GM21381 (cell line): ENCODE results near the gene PSMD3.

ENCODE experiments used
- ATAC-seq: cut with Tn5 transposase; IDR thresholded peaks from one replicate; pipeline ENCODE4 v1.9.1; 2021; ENCODE audit warnings: mild to moderate bottlenecking, moderate library complexity; ENCODE audit not compliant: unreplicated experiment

PSMD3 gene

DNA sequence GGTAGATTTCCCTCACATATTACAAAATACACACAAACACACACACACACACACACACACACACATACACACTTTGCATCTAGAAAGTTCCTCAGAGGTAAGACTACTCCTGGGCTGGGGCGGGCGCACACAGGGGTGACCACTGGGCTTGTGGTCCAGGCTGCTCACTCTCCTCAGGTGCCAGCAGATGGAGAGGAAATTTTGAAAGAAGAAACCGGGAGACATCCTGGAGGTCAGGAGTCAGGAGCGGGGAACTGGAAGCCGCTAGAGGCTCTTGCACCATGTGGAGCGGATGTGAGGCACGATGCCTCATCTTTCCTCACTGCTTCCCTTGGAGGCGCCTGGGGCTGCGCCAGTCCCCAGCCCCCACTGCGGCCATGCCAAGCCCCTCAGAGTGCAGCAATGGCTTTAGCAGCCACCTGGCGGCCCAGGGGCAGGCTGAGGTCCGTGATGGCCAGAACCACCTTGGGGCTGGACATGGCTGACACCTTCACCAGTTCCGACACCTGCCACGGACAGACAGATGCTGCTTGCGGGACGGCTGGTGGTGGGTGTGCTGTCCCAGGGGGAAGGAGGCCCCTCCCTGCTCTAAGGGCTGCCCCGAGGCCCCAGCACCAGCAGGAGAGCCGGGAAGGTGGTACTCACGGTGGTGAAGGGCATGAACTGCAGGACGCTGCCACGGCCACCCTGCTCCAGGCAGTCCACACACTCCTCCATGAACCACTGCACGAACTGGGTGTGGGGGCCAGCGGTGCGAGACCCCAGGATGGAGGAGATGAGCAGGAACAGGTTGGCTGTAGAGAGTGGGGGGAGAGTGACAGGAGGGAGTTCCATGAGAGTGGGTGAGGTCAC lies 38.8 kb downstream of the PSMD3 start:
- ATAC-seq, result no peak

DNA sequence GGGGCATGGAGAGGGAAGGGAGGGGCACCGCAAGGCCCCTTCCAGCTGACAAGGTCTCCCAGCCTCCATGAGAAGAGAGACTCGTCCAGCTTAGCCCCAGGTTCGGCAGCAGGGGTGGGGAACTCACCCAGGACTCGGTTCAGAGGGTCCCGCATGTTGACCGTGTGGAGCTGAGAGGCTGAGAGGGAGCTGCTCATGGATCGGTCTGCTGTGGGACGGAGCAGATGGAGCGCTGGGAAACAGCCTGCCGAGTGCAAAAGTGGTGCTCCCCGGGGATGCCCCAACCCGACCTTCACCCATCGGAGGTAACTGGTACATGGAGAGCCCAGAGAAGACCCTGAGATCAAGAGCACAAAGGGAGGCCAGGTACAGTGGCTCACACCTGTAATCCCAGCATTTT lies 39.5 kb downstream of the PSMD3 start:
- ATAC-seq, result no peak

DNA sequence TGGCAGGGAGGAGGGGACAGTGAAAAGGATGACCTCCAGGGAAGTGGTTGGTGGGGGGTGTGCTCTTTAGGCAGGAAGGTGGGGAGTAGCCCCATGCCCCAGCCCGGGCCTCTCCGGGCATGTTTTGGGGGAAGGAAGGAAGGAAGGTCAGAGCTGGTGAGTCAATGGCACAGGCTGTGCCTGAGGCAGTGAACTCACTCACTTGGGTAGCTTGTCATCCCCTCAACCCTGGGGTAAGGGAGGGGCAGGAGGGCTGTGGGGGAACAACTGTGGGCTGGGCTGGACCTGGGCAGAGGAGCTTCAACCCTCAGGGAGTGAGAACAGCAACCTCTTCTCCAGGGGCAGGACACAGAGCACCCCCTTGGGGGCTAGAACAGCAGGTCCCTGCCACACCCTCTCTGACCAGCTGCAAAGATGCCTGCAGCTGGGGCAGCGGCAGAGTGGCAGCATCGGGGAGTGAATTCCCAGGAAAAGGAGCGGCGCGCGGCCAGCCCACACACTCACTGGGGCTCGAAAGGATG lies 40.9 kb downstream of the PSMD3 start:
- ATAC-seq, result no peak

- no peak for ATAC-seq
Observed at GRCh38 chr17:40022497-40022896, 41.9 kb downstream of the PSMD3 start.

DNA sequence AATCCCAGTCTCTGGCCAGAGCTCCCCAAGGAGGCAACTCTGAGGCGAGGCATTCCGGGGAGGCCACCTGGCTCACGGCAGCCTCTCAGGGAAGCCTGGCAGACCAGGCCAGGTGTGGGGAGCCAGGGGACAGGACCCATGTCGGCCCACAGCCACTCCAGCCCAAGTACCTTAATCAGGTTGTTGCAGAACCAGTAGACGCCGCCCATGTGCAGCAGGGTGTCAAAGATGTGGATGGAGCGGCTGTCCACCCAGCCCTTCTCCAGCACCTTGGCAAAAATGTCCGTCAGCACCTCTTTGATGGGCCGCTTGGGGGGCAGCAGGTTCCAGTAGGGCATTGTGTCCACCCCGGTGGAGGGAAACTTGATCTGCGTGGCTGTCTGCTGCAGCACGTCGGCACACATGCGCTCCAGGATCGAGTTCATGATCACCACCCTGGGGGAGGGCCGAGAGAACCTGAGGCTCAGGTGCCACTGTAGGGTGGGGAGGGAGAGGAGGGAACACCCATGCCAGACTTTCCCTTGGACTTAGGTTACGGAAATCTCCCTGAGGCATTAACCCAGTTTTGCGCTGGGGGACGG lies 42.4 kb downstream of the PSMD3 start:
- no peak for ATAC-seq

- no peak for ATAC-seq
Observed at GRCh38 chr17:40023590-40024292, 43.1 kb downstream of the PSMD3 start.

GRCh38 chr17:40024901-40025300 lies 44.3 kb downstream of the PSMD3 start:
- ATAC-seq, result no peak

GRCh38 chr17:40025559-40025958 lies 45.0 kb downstream of the PSMD3 start:
- ATAC-seq, result no peak

GRCh38 chr17:40025991-40026815 lies 45.6 kb downstream of the PSMD3 start:
- no peak for ATAC-seq

- no peak for ATAC-seq
Observed at GRCh38 chr17:40026816-40027613, 46.4 kb downstream of the PSMD3 start.

DNA sequence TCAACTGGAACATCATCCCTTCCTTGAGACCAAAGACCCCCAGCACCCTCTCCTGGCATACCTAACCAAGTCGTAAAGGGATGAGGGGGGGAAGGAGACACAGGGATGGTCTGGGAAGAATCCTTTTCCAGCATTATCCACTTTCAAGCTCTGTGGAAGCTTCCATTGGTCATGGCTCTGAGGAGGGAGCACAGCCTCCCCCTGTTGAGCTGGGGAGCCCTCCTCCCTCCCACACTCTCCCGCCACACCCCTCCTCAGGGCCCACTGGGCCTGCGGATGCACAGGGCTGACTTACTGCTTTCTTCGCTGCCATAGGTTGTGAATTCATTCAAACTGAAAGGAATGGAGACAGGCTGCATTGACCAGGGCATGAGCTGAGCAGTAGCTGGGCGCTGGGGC lies 47.0 kb downstream of the PSMD3 start:
- ATAC-seq, result no peak

DNA sequence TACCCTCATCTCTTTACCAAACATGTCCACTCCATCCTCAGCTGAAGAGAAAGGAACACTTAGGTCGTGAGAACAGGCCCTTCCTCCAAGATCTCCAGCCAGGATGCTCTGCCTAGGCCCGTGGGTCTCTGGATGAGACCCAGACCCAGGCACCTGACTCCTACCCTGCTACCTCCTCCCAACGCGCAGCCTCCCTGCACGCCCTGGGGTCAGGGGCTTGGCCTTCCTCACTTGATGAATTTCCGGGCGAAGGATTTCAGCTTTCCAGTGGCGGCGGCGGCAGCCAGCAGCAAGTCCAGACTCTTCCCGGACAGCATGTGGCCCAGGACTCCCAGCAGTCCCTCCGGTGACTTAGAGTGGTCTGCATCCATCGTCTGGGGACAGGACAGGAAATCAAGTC lies 48.0 kb downstream of the PSMD3 start:
- no peak for ATAC-seq

GRCh38 chr17:40031706-40032105 lies 51.1 kb downstream of the PSMD3 start:
- ATAC-seq, result no peak

DNA sequence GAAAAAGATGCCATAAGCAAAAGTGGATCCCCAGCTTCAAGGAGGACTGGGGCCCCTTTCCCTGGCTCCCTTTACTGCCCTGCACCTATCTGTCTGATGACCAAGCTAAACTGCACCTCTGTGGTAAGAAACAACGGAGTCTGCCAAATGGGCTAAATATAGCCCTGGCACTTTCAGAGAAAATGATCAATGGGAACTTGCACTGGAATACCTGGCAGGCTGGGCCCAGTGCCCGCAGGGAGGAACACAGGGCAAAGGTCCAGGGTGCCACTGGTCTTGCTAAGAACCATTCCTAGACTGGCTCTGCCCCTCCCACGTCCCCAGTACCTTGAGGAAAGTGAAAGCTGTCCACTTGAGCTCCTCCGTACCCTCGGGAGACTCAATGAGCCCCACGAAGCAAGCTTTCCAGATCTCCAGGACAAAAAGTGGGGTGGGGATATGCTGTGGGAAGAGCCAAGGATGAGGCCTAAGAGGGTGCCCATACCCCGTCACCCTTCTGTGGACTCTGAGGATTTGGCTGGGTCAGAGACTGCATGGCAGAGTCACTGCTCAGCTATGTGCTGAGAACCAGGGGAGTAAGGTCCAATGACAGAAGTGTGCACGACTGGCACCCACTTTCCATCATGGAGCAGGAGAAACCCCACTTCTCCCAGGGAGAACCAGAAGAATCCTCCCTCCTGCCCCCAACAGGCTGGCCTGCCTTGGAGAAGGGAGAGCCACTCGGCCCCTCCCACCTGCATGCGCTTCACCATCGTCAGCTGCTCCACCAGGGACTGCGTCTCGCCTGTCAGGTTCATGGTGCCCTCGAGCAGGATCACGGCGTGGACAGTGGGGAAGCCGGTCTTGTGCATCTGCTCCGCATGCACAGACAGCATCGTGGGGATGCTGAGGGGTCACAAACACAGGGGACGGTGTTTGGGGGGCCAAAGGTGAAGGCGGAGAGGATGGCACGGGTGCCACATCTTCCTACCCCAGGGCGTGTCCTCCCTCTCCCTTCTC lies 52.0 kb downstream of the PSMD3 start:
- ATAC-seq, result no peak

- ATAC-seq, result no peak
Observed at GRCh38 chr17:40033339-40033738, 52.7 kb downstream of the PSMD3 start.

GRCh38 chr17:40034426-40035161 lies 54.0 kb downstream of the PSMD3 start:
- ATAC-seq, result no peak

DNA sequence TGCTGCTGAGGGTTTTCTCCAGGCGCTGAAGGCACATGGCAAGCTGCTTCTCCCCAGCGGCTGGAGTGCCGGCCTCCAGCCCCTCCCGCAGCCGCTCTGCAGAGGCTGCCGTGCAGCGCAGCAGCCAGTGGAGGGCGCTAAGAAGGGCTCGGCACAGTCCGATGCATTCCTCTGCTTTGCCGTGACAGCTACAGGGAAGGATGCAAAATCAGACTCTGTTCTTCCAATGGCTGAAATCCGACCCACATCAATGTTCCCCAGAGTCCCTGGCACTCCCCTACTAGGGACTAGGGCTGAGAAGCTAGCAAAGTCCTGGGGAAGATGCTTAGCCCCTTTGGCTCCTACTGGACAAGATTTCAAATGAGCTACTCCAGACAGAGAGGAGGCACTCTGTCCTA lies 54.6 kb downstream of the PSMD3 start:
- no peak for ATAC-seq

GRCh38 chr17:40038882-40039513 lies 58.4 kb downstream of the PSMD3 start:
- ATAC-seq, result no peak
